ENCODE measurements around the gene CTDSPL2. TPM values are rescaled to one million over a fixed set of nuclear protein-coding genes. Genes with fewer than 3 reads are reported as not detected.
"Not testable (repeated sequence)": the region's sequence is repeated elsewhere in the genome, so short reads cannot be mapped to it uniquely, and the experiment has no call there.

Gene CTDSPL2
- total RNA-seq, 1 donor from 2014 or later = 45.2 TPM

- no peak for TF ChIP-seq CTCF (conservative IDR thresholded peaks at IDR 0.05; ENCODE audit: low read depth, low read length)
- H3K4me3 ChIP-seq (ENCODE audit: low read depth, low read length) = no peak overlapping the region
- DNase-seq (ENCODE audit: low read depth) = no peak
Measured at GRCh38 chr15:44447772-44448376, 20.4 kb downstream of the CTDSPL2 start.

GRCh38 chr15:44450172-44450571 lies 22.7 kb downstream of the CTDSPL2 start:
- DNase-seq (ENCODE audit: low read depth) = no peak
- TF ChIP-seq CTCF (conservative IDR thresholded peaks at IDR 0.05; ENCODE audit: low read depth, low read length) = no peak
- H3K4me3 ChIP-seq (ENCODE audit: low read depth, low read length) = no peak overlapping the region

GRCh38 chr15:44453578-44454283 lies 26.3 kb downstream of the CTDSPL2 start:
- not testable (repeated sequence) for DNase-seq (ENCODE audit: low read depth); H3K4me3 ChIP-seq (ENCODE audit: low read depth, low read length)

- no peak for TF ChIP-seq CTCF (conservative IDR thresholded peaks at IDR 0.05; ENCODE audit: low read depth, low read length)
- no peak overlapping the region for H3K4me3 ChIP-seq (ENCODE audit: low read depth, low read length)
- no peak for DNase-seq (ENCODE audit: low read depth)
Measured at GRCh38 chr15:44458429-44458828, 31.0 kb downstream of the CTDSPL2 start.

GRCh38 chr15:44468709-44469385 lies 41.4 kb downstream of the CTDSPL2 start:
- no peak for TF ChIP-seq CTCF (conservative IDR thresholded peaks at IDR 0.05; ENCODE audit: low read depth, low read length)
- H3K4me3 ChIP-seq (ENCODE audit: low read depth, low read length) = no peak overlapping the region
- DNase-seq (ENCODE audit: low read depth) = no peak

GRCh38 chr15:44471885-44472455 lies 44.5 kb downstream of the CTDSPL2 start:
- DNase-seq (ENCODE audit: low read depth) = no peak
- H3K4me3 ChIP-seq (ENCODE audit: low read depth, low read length) = no peak overlapping the region
- no peak for TF ChIP-seq CTCF (conservative IDR thresholded peaks at IDR 0.05; ENCODE audit: low read depth, low read length)

- H3K4me3 ChIP-seq (ENCODE audit: low read depth, low read length) = no peak overlapping the region
- TF ChIP-seq CTCF (conservative IDR thresholded peaks at IDR 0.05; ENCODE audit: low read depth, low read length) = no peak
- DNase-seq (ENCODE audit: low read depth) = no peak
Measured at GRCh38 chr15:44479343-44479742, 51.9 kb downstream of the CTDSPL2 start.

Measured in epithelial cell of proximal tubule (primary cell).